Activated CD4-positive, alpha-beta T cell treated with anti-CD3 and anti-CD28 coated beads, Interleukin-2, amount 50 U/mL, for 1 hour (primary cell): ENCODE results near the gene C1orf53.

Source experiments
- DNase-seq: peaks from one replicate; pipeline ENCODE4 v3.0.0-alpha.2; 2020

Gene C1orf53

DNA sequence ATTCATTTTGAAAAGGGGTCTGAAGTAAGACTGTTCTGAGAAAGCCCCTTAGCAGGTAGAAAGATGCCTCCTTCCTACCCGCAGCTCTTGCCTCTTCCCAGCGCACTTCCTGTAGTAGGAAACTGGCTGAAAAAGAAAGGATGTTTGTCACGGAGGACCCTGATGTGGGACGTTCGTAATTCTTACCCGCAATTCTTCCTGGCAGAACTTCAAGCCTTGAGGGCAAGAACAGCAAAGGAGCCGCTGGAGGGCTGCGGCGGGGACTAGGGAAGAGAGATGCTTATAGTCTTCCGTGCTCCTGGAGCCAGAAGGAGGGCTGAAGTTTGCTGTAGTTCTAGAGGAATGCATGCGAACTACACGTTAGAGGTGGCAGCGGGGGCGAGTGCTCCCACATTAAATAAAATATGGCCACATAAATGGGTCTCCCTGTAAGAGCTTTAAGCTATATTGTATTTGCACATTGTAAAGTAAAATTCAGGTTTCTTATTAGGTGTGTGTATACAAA is 6.3 kb downstream of the C1orf53 start:
- no peak for DNase-seq

DNA sequence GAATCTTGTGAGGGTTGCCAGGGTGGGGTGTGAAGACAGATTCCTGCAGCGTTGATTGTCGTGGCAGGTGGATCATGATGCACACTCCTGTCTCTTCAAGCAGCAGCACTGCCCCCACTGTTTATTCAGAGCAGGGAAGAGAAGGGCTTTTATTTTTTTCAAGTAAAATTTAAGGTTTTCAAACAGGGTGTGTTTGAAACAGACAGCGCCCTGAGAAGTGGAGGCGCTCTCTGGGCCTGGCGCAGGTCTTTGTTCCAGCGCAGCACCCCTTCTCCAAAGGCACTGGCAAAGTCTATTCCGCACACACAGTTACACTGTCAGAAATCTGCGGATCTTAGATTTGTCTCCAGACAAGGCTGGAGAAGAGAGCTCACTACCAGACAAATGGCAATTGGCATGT is 7.0 kb downstream of the C1orf53 start:
- DNase-seq: no peak

DNA sequence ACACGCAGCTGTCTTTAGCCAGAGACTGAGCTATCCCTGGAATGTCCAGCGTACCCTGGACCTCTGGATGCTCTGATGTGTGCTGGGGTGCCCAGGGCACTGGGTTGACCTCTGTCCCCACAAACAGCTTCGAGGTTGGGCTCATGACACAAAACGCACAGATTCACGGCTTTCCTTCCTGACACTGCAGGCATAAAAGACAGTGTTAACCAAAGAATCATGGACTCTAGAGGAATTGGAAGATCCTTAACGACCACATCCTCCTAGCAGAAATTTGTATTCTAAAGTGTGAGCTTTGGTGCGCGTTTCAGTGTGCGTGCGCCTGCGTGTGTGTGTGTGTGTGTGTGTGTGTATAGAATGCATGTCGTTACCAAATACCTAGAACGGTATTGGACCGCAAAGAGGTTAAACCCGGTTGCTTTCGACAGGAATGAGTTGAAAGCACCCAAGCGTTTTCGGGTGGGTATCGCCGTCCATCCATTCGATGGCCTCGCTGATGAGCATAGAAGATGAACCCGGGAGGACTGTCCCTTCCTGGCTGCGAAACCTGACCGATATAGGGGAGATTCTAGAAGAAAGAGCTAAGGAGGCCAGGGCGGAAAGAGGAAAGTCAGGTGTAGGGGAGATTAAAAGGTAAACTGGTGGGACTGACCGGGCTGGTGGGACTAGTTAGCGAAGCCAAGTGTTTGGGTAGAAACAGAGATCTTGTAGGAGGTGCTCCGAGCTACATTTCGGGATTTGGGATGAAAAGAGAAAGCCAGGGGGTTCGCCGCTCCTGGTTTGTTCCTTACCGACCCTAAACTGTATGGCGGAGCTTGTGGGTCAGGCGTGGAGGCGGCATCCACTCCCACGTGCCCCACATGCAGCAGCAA is 7.9 kb downstream of the C1orf53 start:
- no peak for DNase-seq

DNA sequence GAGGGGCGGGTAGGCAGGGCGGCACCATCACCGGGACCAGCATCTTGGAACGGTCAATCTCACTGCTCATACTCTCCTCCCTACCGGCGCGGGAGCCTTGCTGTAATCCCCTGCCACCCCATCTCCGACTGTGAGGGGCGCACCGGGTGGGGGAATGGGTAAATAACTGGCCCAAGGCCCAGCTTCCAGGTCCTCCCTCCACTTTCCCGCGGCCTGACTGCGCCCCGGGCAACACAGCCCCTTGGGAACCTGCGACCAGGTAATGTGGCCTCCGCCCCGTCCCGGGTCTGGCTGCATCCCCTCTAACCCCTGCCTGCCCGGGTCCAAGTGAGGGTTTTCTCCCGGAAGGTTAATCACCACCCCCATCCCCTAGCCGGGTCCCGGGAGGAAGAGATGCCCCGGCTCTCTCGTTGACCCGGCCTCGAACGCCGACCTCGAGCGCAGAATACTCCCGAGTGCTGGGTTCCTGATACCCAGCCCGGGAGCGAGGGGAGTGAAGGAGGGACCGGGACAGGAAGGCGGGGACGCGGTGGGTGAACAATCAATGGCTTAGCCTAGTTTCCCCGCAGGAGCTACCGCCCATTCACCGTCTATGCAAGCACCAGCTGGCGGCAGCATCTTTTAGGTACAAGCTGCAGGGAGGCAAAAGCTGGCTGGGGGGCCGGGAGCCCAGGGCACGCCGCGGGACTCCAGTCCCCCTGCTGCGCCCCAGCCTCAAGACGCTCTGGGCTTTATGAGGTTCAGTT is 8.9 kb downstream of the C1orf53 start:
- DNase-seq: no peak

DNA sequence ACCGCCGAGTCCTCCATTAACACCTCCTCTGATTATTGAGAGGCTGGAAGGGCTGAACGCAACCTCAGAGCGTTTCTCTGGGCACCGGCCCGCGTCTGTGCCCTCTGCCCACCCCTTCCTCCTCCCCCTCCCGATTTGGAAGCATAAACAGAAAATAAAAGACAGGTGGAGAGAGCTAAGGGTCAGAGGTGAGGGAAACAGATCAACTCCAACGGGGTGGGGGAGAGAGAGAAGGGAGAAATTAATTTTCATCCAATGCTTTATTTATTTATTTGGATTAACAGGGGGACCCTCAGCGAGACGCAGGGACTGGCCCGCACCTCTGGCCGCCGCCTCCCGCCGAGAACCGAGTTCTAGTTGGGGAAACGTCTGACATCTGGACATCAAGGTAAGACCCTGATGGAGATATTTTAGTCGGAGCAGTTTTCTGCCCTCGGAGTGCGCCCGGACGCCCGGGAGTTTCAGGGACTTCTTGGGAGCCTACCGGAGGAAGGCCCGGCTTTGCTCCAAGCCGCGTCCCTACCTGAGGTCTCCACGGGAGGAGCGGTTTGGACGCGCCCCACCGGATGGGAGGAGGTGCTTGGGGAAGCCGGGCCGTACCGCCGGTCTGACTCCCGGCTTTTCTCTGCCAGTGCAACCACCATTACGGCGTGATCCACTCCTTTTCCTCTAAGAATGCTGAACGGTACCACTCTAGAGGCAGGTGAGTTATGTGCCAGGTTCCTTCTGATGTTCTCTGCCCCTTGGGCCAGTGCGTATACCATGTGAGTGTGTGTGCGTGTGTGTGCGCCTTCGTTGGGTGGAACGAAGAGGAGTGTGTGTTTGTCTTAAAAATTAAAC is 9.6 kb downstream of the C1orf53 start:
- no peak for DNase-seq

DNA sequence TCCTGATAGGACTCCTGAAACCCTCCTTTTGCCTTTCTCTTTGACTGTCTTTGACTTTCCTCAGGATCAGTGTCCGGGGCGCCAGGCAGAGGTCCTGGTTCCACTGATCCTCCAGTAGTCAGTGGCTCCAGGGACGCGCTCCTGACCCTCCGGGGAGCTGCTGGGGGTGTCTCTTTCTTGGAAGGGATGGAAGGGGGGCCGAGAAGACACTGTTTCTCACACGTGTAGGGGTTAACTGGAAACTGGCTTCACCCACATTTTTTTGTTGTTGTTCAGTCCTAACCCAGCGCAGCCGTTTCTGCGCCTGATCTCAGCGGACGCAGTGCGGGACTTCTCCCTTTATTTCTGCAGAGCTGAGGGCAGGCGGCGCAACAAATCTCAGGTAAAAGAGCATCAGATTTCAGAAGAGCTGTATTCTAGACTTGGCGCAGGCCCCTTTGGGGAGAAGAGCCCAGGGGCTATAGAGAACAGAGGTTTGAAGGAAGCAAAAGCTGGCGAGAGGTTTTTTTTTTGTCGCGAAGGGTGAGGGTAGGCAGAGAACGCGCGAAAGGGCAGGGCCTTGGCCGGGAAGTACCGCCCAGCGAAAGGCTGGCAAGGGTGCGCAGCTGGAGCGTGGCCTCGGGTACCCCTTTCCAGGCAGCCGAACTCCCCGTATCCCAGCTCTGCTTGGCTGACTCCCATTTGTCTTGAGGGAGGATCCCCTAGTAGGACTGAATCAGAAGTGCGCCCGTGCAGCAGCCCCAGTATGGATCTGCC is 10.5 kb downstream of the C1orf53 start:
- no peak for DNase-seq

DNA sequence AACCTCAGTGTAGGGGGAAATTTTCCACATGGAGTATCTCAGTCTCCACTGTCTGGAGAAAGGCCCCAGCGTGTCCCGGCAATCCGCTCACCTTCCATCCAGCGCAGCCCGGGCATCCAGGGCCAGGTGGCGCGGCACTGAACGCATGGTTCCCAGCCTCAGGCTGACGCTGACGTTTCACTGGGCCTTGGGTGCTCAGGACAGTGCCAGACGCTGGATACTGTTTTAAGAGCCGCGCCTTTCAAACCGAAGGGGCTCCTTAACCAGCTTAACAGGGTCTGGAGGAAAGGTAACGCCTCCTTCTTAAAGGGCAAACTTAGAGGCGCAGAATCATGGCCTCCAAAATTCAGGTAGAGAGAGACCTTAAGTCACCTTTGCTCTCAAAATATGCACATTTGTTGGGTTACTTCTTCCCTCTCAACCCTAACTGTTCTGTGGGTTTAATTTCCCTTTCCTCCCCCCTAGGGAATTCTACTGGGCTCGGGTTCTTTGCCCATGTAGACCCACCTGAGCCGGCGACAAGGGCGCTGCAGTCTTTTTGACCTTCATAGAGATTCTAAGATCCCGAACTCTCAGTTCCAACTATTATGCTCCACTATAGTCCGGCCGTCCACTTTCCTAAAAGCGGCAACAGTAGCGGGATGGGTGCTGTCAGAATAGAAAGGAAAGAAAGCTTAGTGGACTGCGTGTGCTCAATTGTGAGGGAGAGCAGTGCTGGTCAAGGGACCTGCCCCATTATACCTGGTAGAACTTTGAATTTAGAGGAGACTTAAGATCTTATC is 11.3 kb downstream of the C1orf53 start:
- no peak for DNase-seq

DNA sequence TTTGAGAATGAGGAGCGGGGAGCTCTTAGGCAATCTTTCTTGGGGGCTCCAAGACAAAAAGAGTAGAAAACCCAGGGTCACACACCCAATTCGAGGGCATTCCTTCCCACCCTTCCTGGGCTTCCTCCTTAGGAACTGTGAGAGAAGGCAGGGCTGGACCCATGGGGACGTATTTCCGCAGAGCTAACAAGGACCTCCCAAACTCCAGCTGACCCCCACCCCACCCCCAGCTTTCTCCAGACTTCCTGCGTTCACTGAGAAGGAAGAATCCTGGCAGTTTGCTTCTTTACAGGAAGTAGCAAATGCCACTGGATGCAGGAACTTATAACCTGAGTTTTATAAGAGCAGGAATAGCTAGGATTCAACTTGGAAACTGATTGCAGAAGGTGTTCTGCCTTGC is 12.1 kb downstream of the C1orf53 start:
- DNase-seq: no peak

DNA sequence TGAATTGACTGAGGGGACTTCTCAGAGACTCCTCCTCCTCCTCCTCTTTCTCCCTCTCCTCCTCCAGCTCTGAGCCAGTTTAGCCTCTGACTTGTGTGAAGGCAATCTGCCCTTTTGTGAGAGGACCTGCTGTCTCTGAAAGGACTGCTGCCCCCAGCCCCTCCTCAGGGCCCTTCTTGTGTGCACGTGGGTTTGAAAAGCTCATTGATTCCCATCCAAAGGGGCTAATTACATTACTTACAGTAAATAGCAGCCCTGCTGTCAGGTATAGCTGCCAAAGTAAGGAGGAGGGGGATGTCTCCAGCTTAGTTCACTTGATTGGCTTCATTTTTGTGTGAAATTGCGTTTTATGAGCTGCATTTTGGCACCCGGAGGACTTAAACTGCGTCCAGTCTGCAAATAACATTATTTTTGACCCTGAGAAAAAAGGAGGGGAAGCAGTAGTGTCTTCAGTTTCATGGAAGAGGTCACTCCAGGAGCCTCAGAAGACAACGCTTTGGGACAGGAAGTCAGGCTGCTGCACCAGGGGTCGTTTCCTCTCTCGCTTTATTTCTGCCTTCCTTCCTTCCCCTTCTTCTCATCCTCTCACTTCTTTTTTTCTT is 12.9 kb downstream of the C1orf53 start:
- DNase-seq: no peak

DNA sequence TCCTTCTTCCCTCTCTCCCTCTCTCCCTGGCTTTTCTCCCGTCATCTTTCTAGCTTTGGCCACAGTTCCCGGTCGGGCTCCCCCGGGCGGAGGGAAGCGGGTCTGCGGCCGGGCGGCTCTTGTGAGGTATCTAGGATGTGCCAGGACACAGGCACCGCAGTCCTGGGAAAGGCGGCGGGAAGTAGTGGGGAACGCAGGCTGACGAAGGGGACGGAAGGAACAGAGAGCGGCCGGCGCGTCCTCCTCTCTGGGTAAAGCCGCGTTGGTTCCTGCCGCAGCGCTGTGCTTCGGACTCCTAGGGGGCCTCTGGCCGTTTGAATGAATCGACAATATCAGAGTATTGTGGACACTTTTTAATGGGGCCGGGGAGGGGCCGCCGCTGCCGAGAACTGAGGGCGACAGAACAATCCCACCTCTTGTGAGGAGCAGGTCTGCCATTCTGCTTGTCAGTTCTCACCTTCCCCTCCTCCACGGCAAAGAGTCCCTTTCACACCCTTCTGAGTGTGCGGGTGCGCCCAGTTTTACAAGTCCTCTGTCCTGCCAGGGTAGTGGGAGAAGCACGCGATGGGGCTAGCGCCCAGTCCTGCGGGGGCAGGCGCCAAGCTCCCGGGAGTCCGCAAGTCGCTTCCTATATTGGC is 13.6 kb downstream of the C1orf53 start:
- DNase-seq: no peak

DNA sequence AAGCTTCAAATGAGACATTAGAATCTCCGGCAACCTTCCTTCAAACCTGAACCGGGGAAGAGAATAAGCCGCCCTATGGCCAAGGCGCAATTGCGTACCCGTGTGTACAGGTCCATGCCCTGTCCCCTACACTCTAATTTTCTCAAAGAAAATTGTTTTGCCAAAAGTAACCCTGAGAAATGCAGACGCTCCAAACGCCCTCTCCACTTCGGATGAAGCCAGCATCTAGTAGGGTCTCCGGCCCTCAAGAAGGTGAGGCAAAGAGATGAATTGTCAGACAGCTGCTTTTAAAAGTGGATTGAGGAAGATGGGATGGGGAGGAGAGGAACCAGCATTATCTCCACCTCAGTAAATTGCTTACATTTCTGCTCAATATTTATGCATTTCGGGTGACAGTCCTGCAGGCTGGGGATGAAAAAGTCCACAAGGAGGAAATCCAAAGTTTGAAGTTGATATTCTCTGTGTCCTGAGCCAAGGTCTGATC is 14.1 kb downstream of the C1orf53 start:
- DNase-seq: no peak

DNA sequence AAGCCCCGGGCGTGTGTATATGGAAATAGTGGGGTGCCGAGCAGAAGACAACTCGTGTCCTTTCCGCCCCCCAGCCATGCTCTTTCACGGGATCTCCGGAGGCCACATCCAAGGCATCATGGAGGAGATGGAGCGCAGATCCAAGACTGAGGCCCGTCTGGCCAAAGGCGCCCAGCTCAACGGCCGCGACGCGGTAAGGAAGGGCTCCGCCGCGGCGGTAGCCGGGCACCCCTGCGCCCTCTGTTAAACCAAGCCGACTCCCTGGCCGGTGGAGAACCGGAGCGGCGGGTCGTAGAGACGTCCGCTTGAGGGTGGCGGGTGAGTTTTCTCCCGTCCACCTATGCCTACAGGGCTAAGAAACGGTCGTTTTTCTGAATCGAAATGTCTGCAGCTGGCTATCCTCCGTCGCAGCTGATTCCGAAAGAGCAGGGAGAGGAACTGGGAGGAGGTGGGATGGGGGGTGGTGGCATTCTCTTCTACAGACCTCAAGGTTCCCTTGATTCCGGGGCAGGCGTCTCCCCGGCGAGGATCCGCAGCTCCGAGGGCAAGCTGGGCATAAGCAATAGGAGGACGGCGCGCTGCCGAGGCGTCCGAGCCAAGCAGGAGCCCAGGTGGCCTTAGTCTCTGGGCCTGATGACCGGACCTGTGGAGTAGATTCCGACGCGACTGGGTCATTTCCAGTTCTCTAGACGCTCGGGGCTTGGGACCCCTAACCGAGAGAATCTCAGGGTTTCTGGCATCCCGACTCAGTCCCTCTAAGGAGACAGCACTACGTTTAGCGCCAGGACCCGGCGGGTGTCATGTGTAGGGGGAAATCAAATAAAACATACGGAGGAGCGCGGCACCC is 15.6 kb downstream of the C1orf53 start:
- DNase-seq: no peak

DNA sequence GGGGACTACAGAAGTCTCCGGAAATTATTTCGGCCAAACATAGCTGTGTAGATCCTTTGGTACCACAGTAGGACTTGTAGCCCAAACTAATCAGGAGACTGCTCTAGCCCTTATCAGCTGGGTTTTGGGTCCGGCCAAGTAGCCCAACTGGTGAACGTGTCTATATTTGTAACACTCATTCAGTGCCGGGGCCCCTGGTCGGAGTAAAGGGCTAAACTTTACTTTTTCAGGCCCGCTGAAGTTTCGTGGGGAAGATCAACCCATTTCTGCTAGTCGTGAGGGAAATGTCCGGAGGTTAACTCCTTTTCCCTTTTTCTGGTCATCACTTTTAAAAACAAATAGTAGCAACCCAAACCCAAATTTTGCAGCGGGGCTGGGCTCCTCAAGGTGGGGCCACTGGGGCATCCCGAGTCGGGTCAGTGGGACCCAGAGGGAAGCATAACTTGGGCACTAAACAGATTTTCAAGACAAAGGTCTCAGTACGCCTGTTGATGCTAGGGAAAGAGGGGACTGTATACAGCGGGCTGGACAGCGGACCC is 16.4 kb downstream of the C1orf53 start:
- no peak for DNase-seq

DNA sequence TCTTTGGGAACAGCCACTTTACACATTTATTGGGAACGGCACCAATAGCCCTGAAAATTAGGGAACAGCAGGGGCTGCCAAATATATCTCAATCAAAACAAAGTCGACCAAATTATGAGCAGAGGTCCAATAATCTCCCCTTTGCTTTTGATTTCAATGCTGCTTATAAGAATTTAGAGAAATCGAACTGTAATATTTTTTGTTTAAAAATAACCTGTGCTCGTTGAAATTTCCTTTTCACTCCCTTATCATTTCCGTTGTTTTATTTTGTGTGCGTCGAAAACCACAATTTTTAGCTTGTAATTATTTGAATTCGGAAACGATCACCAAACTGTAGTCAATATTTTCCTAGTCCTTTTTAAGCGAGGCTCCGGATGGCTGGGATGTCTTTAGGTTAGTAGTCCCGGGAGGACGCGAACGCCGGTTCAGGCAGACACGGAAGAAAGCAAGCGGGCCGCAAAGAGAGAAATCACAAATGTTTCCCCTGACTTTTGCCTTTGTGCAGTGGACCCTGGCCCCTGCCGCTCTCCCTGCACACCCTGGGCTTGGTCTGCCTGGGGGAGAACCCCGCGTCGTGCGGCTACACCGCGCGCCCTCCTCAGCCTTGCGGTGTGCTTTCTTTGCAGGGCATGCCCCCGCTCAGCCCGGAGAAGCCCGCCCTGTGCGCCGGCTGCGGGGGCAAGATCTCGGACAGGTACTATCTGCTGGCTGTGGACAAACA is 17.1 kb downstream of the C1orf53 start:
- no peak for DNase-seq

DNA sequence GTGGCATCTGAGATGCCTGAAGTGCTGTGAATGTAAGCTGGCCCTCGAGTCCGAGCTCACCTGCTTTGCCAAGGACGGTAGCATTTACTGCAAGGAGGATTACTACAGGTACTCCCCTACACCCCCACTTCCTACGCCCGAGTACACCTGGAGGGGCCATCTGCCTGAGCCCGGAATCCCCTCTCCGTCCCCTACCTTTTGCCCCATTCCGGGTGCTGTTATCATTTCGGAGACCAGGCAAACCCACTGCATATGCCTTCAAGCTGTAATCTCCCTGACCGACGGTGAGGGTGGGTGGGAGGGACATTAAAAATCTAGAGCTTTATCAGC is 17.6 kb downstream of the C1orf53 start:
- no peak for DNase-seq

DNA sequence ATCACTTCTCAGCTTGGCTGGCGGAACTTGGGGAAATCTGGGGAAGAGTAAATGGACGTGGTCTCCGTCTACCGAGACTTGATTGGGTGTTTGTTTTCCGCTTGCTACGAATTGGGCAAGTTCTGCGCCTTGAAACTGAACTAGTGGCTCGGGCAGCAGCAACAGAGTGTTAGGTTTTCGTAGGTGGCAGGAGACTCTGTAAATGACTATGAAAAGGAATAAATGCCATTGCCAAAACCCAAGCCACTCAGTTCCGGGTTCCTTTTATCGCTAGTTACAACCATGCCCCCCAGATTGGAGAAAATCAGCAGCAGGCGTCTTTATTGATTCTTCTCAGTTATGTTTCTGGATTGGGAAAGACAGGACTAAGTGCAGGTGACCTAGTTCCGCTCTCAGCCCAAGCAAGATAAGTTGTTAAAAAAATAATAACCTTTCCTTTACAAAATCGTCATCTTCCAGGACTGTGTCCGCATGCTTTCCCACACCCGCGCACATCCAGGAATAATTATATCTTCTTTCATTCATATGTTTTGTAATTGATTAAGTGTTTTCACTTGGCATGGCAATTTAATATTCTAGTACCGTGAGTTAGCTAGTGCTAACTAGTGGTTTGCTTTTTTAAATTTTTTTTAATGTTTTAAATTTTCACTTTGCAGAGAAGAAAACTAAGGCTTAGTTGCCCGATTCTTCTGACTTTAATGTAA is 18.1 kb downstream of the C1orf53 start:
- DNase-seq: no peak

DNA sequence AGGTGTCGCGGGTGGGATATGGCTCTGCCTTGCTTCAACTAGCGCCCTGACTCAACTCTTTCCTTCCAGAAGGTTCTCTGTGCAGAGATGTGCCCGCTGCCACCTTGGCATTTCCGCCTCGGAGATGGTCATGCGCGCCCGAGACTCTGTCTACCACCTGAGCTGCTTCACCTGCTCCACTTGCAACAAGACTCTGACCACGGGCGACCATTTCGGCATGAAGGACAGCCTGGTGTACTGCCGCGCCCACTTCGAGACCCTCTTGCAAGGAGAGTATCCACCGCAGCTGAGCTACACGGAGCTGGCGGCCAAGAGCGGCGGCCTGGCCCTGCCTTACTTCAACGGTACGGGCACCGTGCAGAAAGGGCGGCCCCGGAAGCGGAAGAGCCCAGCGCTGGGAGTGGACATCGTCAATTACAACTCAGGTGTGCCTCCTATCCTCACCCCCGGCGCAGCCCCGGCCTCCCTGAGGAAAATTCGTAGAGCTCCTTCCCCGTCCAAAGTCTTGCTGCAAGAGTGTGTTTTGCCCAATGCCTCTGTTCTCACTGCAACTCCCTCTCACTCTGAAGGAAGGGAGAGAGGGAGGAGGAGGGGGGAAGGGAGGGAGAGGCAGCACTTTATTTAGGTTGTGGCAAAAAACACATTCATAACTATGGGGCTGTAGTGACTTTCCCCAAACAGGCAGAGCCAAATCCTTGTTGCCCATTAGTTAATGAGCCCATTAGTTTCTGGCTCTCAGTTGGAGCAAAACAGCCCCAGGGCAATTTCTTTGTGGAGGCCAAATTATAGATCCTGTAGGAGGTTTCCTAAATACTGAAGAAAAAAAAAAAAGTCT is 19.0 kb downstream of the C1orf53 start:
- no peak for DNase-seq
